ENCODE measurements around the gene FBXO46. TPM values are rescaled to one million over a fixed set of nuclear protein-coding genes. Genes with fewer than 3 reads are reported as not detected.
A peak's percentile ranks its signal among the peaks of the same experiment; 100 is the strongest.
"Not testable (repeated sequence)": the region's sequence is repeated elsewhere in the genome, so short reads cannot be mapped to it uniquely, and the experiment has no call there.

Gene FBXO46
- total and polyA plus RNA-seq, 9 donors, result 7.3 to 16.1 (median 12.5) TPM

DNA sequence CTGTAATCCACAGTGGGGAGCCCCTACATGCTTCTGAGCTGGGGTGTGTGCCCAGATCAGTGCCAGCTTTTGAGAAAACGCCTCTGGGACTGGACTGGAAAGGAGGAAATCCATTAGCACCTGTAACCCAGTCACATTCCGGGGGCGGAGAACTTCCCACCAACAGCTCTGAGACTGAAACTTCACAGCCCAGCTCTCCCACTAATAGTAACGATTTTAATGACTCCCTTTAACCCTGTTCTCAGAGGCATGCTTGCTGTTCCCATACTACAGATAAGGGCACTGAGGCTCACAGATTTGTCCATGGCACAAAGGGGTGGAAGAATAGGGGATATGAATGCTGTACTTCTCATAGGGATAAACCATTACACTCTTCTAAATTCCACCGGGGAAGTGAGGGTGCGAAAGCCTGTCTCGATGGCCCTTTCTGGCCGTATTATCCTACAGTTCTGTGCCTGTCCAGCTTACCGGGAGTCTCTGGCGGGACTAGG, 851 bp downstream of the FBXO46 start:
- peak overlapping the region; percentile 69 for H3K27ac ChIP-seq (ENCODE audit: low read length)
- H3K4me3 ChIP-seq (ENCODE audit: low read length), result peak overlapping the region; percentile 81
- no peaks in the 10 kb centered on the region for H3K36me3 ChIP-seq (ENCODE audit: control insufficient read depth, insufficient read depth, low read length)
- WGBS (ENCODE audit: insufficient coverage), result 6% methylated on average over 6 of the region's 10 CpGs
- peaks cover 8% of the 10 kb centered on the region for H3K4me1 ChIP-seq (ENCODE audit: control insufficient read depth, insufficient read depth, low read length)
- no peaks in the 10 kb centered on the region for H3K9me3 ChIP-seq (replicated peaks; ENCODE audit: control insufficient read depth, low read depth, low read length)
- H3K27me3 ChIP-seq (ENCODE audit: control insufficient read depth, insufficient read depth, low read length), result no peaks in the 10 kb centered on the region
- no peak for DNase-seq

- H3K4me1 ChIP-seq (ENCODE audit: control insufficient read depth, insufficient read depth, low read length); DNase-seq; H3K4me3 ChIP-seq (ENCODE audit: low read length); H3K27ac ChIP-seq (ENCODE audit: low read length); H3K36me3 ChIP-seq (ENCODE audit: control insufficient read depth, insufficient read depth, low read length); H3K9me3 ChIP-seq (replicated peaks; ENCODE audit: control insufficient read depth, low read depth, low read length); H3K27me3 ChIP-seq (ENCODE audit: control insufficient read depth, insufficient read depth, low read length): not testable (repeated sequence)
- 94% methylated on average over 15 of the region's 18 CpGs for WGBS (ENCODE audit: insufficient coverage)
These were observed 2.0 kb downstream of the FBXO46 start for GRCh38 chr19:45728683-45729082.

DNA sequence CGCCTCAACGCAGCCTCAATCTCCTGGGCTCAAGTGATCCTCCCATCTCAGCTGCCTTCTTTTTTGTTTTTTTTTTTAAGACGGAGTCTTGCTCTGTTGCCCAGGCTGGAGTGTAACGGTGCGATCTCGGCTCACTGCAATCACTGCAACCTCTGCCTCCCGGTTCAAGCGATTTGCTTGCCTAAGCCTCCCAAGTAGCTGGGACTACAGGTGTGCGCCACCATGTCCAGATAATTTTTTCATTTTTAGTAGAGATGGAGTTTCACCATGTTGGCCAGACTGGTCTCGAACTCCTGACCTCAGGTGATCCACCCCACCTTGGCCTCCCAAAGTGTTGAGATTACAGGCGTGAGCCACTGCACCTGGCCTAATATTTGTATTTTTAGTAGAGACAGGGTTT, 10.6 kb downstream of the FBXO46 start:
- H3K27ac ChIP-seq (ENCODE audit: low read length); DNase-seq; H3K9me3 ChIP-seq (replicated peaks; ENCODE audit: control insufficient read depth, low read depth, low read length); H3K4me3 ChIP-seq (ENCODE audit: low read length); H3K4me1 ChIP-seq (ENCODE audit: control insufficient read depth, insufficient read depth, low read length); H3K27me3 ChIP-seq (ENCODE audit: control insufficient read depth, insufficient read depth, low read length): not testable (repeated sequence)
- peaks cover 10% of the 10 kb centered on the region for H3K36me3 ChIP-seq (ENCODE audit: control insufficient read depth, insufficient read depth, low read length)
- WGBS (ENCODE audit: insufficient coverage), result 93% methylated on average over 6 of the region's 11 CpGs

GRCh38 chr19:45717983-45718650, 12.6 kb downstream of the FBXO46 start:
- DNase-seq, result no peak
- Histone ChIP-seq H3K27me3 (ENCODE audit: control insufficient read depth, insufficient read depth, low read length) (no peaks in the 10 kb centered on the region), H3K4me3 (ENCODE audit: low read length) (peak overlapping the region; percentile 31), H3K4me1 (ENCODE audit: control insufficient read depth, insufficient read depth, low read length) (peaks cover 9% of the 10 kb centered on the region), H3K27ac (ENCODE audit: low read length) (peak overlapping the region; percentile 95), H3K36me3 (ENCODE audit: control insufficient read depth, insufficient read depth, low read length) (peaks cover 10% of the 10 kb centered on the region), H3K9me3 (replicated peaks; ENCODE audit: control insufficient read depth, low read depth, low read length) (no peaks in the 10 kb centered on the region)
- 58% methylated on average over 6 of the region's 12 CpGs for WGBS (ENCODE audit: insufficient coverage)

GRCh38 chr19:45717131-45717982, 13.3 kb downstream of the FBXO46 start:
- Histone ChIP-seq H3K27ac (ENCODE audit: low read length) (peak overlapping the region; percentile 95), H3K36me3 (ENCODE audit: control insufficient read depth, insufficient read depth, low read length) (peaks cover 16% of the 10 kb centered on the region), H3K4me1 (ENCODE audit: control insufficient read depth, insufficient read depth, low read length) (peaks cover 9% of the 10 kb centered on the region), H3K27me3 (ENCODE audit: control insufficient read depth, insufficient read depth, low read length) (no peaks in the 10 kb centered on the region), H3K4me3 (ENCODE audit: low read length) (peak overlapping the region; percentile 79), H3K9me3 (replicated peaks; ENCODE audit: control insufficient read depth, low read depth, low read length) (no peaks in the 10 kb centered on the region)
- WGBS (ENCODE audit: insufficient coverage), result under 1% methylated on average over 26 of the region's 51 CpGs
- DNase-seq, result peak; percentile 100

GRCh38 chr19:45716359-45717130, 14.2 kb downstream of the FBXO46 start:
- Histone ChIP-seq H3K4me3 (ENCODE audit: low read length) (peak overlapping the region; percentile 79), H3K4me1 (ENCODE audit: control insufficient read depth, insufficient read depth, low read length) (peaks cover 9% of the 10 kb centered on the region), H3K9me3 (replicated peaks; ENCODE audit: control insufficient read depth, low read depth, low read length) (no peaks in the 10 kb centered on the region), H3K36me3 (ENCODE audit: control insufficient read depth, insufficient read depth, low read length) (peaks cover 18% of the 10 kb centered on the region), H3K27me3 (ENCODE audit: control insufficient read depth, insufficient read depth, low read length) (no peaks in the 10 kb centered on the region), H3K27ac (ENCODE audit: low read length) (peak overlapping the region; percentile 88)
- WGBS (ENCODE audit: insufficient coverage), result 3% methylated on average over 14 of the region's 24 CpGs
- DNase-seq, result peak; percentile 42

- Histone ChIP-seq H3K4me1 (ENCODE audit: control insufficient read depth, insufficient read depth, low read length) (peaks cover 9% of the 10 kb centered on the region), H3K36me3 (ENCODE audit: control insufficient read depth, insufficient read depth, low read length) (peaks cover 24% of the 10 kb centered on the region), H3K4me3 (ENCODE audit: low read length) (no peak overlapping the region), H3K27ac (ENCODE audit: low read length) (no peak overlapping the region), H3K9me3 (replicated peaks; ENCODE audit: control insufficient read depth, low read depth, low read length) (no peaks in the 10 kb centered on the region), H3K27me3 (ENCODE audit: control insufficient read depth, insufficient read depth, low read length) (no peaks in the 10 kb centered on the region)
- DNase-seq, result no peak
- 92% methylated on average over 2 of the region's 3 CpGs for WGBS (ENCODE audit: insufficient coverage)
These were observed 15.6 kb downstream of the FBXO46 start for GRCh38 chr19:45715139-45715538.

GRCh38 chr19:45713141-45713540, 17.6 kb downstream of the FBXO46 start:
- WGBS (ENCODE audit: insufficient coverage), result 92% methylated on average over 11 of the region's 15 CpGs
- Histone ChIP-seq H3K4me3 (ENCODE audit: low read length) (no peak overlapping the region), H3K9me3 (replicated peaks; ENCODE audit: control insufficient read depth, low read depth, low read length) (no peaks in the 10 kb centered on the region), H3K4me1 (ENCODE audit: control insufficient read depth, insufficient read depth, low read length) (peaks cover 7% of the 10 kb centered on the region), H3K27me3 (ENCODE audit: control insufficient read depth, insufficient read depth, low read length) (no peaks in the 10 kb centered on the region), H3K36me3 (ENCODE audit: control insufficient read depth, insufficient read depth, low read length) (peaks cover 28% of the 10 kb centered on the region), H3K27ac (ENCODE audit: low read length) (no peak overlapping the region)
- no peak for DNase-seq

DNA sequence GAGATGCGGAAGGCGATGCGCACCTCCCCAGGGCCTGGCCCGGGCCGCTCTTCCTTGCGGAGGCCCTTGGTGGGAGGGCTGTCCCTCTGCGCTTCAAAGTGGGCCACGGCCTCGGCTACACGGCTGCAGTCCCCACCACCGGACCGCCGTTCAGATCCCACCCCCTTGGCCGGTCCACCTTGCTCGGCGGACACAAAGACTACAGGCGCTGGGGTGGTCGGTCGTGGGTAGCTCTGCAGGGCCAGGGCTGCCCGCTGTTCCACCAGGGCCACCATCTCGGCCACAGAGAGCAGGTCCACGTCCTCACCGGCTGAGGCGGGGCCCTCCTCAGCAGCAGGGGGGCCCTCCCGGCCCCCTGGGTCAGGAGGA, 18.0 kb downstream of the FBXO46 start:
- peaks cover 28% of the 10 kb centered on the region for H3K36me3 ChIP-seq (ENCODE audit: control insufficient read depth, insufficient read depth, low read length)
- WGBS (ENCODE audit: insufficient coverage), result 89% methylated on average over 25 of the region's 25 CpGs
- H3K4me1 ChIP-seq (ENCODE audit: control insufficient read depth, insufficient read depth, low read length), result peaks cover 3% of the 10 kb centered on the region
- no peak for DNase-seq
- no peak overlapping the region for H3K27ac ChIP-seq (ENCODE audit: low read length)
- H3K4me3 ChIP-seq (ENCODE audit: low read length), result no peak overlapping the region
- H3K27me3 ChIP-seq (ENCODE audit: control insufficient read depth, insufficient read depth, low read length), result no peaks in the 10 kb centered on the region
- H3K9me3 ChIP-seq (replicated peaks; ENCODE audit: control insufficient read depth, low read depth, low read length), result no peaks in the 10 kb centered on the region

Data from muscle of leg (tissue), 11 donors.